HG03025 (cell line): ENCODE measurements around the gene TMEM181.
"Not testable (repeated sequence)": the region's sequence is repeated elsewhere in the genome, so short reads cannot be mapped to it uniquely, and the experiment has no call there.

Source experiments
- ATAC-seq: cut with Tn5 transposase; IDR thresholded peaks from one replicate; pipeline ENCODE4 v1.9.1; 2021; ENCODE audit warnings: mild to moderate bottlenecking, moderate library complexity; ENCODE audit not compliant: unreplicated experiment, low FRiP score

Gene TMEM181

GRCh38 chr6:158633127-158633526, 73.2 kb downstream of the TMEM181 start:
- ATAC-seq = no peak

- no peak for ATAC-seq
These were observed 75.0 kb downstream of the TMEM181 start for GRCh38 chr6:158634695-158635426.

- no peak for ATAC-seq
These were observed 75.7 kb downstream of the TMEM181 start for GRCh38 chr6:158635427-158636073.

- ATAC-seq = no peak
These were observed 76.9 kb downstream of the TMEM181 start for GRCh38 chr6:158636778-158637177.

- no peak for ATAC-seq
These were observed 78.5 kb downstream of the TMEM181 start for GRCh38 chr6:158638324-158638854.

GRCh38 chr6:158639056-158639455, 79.2 kb downstream of the TMEM181 start:
- no peak for ATAC-seq

GRCh38 chr6:158640519-158640918, 80.6 kb downstream of the TMEM181 start:
- ATAC-seq = no peak

- no peak for ATAC-seq
These were observed 82.3 kb downstream of the TMEM181 start for GRCh38 chr6:158642097-158642601.

GRCh38 chr6:158643836-158644230, 83.9 kb downstream of the TMEM181 start:
- no peak for ATAC-seq

GRCh38 chr6:158644231-158645063, 84.6 kb downstream of the TMEM181 start, which contains the start of gene DYNLT1:
Gene DYNLT1 (minus strand): TSS chr6:158644743. CDS start chr6:158644708, 35 bp downstream.
- ATAC-seq = peak; percentile 66

GRCh38 chr6:158645064-158646022, 85.5 kb downstream of the TMEM181 start:
- no peak for ATAC-seq

- no peak for ATAC-seq
These were observed 86.4 kb downstream of the TMEM181 start for GRCh38 chr6:158646023-158646910.

- ATAC-seq = no peak
These were observed 87.6 kb downstream of the TMEM181 start for GRCh38 chr6:158647501-158647900.

GRCh38 chr6:158648682-158649131, 88.8 kb downstream of the TMEM181 start:
- peak; percentile 38 for ATAC-seq

GRCh38 chr6:158649289-158650143, 89.6 kb downstream of the TMEM181 start, which contains the start of gene SYTL3:
Gene SYTL3 (plus strand): TSS chr6:158650054. CDS start chr6:158663269, 13,215 bp downstream.
- peak; percentile 52 for ATAC-seq

GRCh38 chr6:158651981-158652737, 92.3 kb downstream of the TMEM181 start:
- ATAC-seq = not testable (repeated sequence)
